Measurements from ENCODE around the gene MAP4K4.

- TF ChIP-seq CTCF (IDR thresholded peaks at IDR 0.05) = no peak
- TF ChIP-seq EP300 (IDR thresholded peaks at IDR 0.05) = no peak
- TF ChIP-seq POLR2A (IDR thresholded peaks at IDR 0.05) = no peak
Measured at GRCh38 chr2:101743288-101743687, 45.8 kb downstream of the MAP4K4 start.

Measured in stomach (tissue), 4 donors.